ENCODE measurements around the gene CEP57. TPM values are rescaled to one million over a fixed set of nuclear protein-coding genes. Genes with fewer than 3 reads are reported as not detected.

CEP57 gene
- total RNA-seq, 2 donors from 2014 or later, result 54.6 to 88.1 TPM

DNA sequence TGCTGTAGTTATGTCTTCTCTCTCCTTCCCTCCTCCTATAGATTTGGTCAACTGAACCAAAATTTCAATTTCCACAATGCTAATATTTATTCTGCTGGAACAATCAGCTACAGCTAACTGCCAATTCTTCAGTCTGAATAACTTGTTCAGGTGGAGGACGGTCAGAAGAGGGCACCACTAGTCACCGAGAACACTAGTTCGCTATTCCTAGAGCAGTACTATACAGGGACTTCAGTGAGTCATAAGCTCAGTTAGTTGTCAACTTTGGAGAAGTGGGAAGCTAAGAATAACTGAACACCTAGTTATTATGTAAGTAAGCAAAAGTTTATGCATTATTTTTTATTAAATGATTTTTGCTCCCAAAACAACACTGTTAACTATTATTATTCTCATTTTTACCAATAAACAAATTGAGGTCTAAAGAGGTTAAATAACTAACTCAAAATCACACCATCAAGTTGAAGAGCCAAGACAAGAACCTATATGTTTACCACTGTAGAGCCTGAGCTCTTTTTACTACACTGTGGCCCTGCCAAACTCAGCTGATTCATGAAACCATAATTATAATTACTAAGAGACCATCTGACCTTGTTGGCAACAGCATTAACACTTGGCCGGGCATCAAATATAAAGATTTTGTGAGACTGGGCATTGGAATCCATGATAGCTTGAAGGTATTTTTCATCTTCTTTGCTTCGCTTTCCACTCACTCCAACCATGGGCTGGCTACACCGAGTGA lies 59.0 kb downstream of the CEP57 start:
- Mint-ChIP-seq H3K36me3 (ENCODE audit: low read depth) (peaks cover 34% of the 10 kb centered on the region), H3K9me3 (no peaks in the 10 kb centered on the region), H3K27me3 (ENCODE audit: insufficient read depth) (no peaks in the 10 kb centered on the region), H3K27ac (no peak overlapping the region), H3K4me1 (peaks cover 12% of the 10 kb centered on the region), H3K4me3 (no peak overlapping the region)
- no peak overlapping the region for H3K9ac ChIP-seq (ENCODE audit: extremely low read depth, low read length, poor library complexity, severe bottlenecking)
- 84 to 98% methylated on average over 5 to 6 of the region's 6 CpGs for WGBS, 2 experiments (ENCODE audit: insufficient coverage in 1 of 2, insufficient read length in 1 of 2)
- H3K4me1 ChIP-seq (ENCODE audit: control insufficient read depth, insufficient read depth, low read length), result no peaks in the 10 kb centered on the region
- no peak overlapping the region for H3K27ac ChIP-seq (ENCODE audit: low read depth, low read length)
- no peaks in the 10 kb centered on the region for H3K27me3 ChIP-seq (ENCODE audit: control insufficient read depth, insufficient read depth, low read length, poor library complexity, severe bottlenecking)
- no peak overlapping the region for H3K4me3 ChIP-seq (ENCODE audit: low read length)
- TF ChIP-seq, protein P1, sequence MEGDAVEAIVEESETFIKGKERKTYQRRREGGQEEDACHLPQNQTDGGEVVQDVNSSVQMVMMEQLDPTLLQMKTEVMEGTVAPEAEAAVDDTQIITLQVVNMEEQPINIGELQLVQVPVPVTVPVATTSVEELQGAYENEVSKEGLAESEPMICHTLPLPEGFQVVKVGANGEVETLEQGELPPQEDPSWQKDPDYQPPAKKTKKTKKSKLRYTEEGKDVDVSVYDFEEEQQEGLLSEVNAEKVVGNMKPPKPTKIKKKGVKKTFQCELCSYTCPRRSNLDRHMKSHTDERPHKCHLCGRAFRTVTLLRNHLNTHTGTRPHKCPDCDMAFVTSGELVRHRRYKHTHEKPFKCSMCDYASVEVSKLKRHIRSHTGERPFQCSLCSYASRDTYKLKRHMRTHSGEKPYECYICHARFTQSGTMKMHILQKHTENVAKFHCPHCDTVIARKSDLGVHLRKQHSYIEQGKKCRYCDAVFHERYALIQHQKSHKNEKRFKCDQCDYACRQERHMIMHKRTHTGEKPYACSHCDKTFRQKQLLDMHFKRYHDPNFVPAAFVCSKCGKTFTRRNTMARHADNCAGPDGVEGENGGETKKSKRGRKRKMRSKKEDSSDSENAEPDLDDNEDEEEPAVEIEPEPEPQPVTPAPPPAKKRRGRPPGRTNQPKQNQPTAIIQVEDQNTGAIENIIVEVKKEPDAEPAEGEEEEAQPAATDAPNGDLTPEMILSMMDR (conservative IDR thresholded peaks at IDR 0.05), result peak; percentile 81
- peak; percentile 77 for DNase-seq
- H3K36me3 ChIP-seq (ENCODE audit: control insufficient read depth, insufficient read depth, low read length), result peaks cover 54% of the 10 kb centered on the region
- no peaks in the 10 kb centered on the region for H3K9me3 ChIP-seq (ENCODE audit: control insufficient read depth, low read length)

DNA sequence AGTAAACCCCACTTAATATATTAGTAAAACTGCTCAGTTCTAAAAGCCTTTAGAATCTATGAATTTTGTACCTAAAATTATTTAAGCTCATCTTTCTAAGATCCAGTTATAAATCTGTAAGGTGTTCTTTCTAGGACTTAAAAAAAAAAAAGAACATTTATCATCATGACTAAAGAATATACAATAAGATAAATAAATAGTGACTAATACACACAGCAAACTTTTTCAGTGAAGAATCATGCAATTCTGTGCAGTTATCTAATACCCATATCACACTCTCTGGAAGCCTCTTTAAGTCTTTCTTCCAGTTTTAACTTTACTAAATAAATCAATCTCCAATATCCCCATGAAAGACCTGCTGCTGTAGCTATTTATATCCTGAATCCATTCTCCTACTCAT lies 59.8 kb downstream of the CEP57 start:
- Mint-ChIP-seq H3K27ac (no peak overlapping the region), H3K27me3 (ENCODE audit: insufficient read depth) (no peaks in the 10 kb centered on the region), H3K36me3 (ENCODE audit: low read depth) (peaks cover 27% of the 10 kb centered on the region), H3K4me1 (peaks cover 13% of the 10 kb centered on the region), H3K4me3 (no peak overlapping the region), H3K9me3 (no peaks in the 10 kb centered on the region)
- TF ChIP-seq, protein P1 (conservative IDR thresholded peaks at IDR 0.05), result no peak
- no peaks in the 10 kb centered on the region for H3K4me1 ChIP-seq (ENCODE audit: control insufficient read depth, insufficient read depth, low read length)
- no peak overlapping the region for H3K9ac ChIP-seq (ENCODE audit: extremely low read depth, low read length, poor library complexity, severe bottlenecking)
- DNase-seq, result no peak
- H3K27me3 ChIP-seq (ENCODE audit: control insufficient read depth, insufficient read depth, low read length, poor library complexity, severe bottlenecking), result no peaks in the 10 kb centered on the region
- no peak overlapping the region for H3K4me3 ChIP-seq (ENCODE audit: low read length)
- peaks cover 46% of the 10 kb centered on the region for H3K36me3 ChIP-seq (ENCODE audit: control insufficient read depth, insufficient read depth, low read length)
- no peak overlapping the region for H3K27ac ChIP-seq (ENCODE audit: low read depth, low read length)
- no peaks in the 10 kb centered on the region for H3K9me3 ChIP-seq (ENCODE audit: control insufficient read depth, low read length)

DNA sequence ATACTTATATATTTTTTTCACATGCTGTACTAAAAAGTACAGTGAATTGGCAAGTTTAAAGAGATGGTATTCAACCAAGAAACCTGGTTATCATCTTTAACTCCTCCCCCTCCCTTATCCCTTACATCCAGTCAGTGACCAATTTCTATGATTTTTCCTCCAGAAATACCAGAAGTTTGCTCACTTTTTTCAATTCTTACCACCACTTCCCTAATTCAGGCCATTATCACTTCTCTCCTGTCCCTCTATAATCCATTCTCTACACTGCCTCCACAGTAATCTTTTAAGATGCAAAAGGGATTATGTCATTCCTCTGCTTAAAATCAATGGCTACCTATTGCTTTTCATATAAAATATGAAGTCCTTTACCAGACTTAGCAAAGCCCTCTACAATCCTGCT lies 62.8 kb downstream of the CEP57 start:
- Histone ChIP-seq H3K27ac (ENCODE audit: low read depth, low read length) (no peak overlapping the region), H3K36me3 (ENCODE audit: control insufficient read depth, insufficient read depth, low read length) (peaks cover 43% of the 10 kb centered on the region), H3K9ac (ENCODE audit: extremely low read depth, low read length, poor library complexity, severe bottlenecking) (no peak overlapping the region), H3K9me3 (ENCODE audit: control insufficient read depth, low read length) (no peaks in the 10 kb centered on the region), H3K4me1 (ENCODE audit: control insufficient read depth, insufficient read depth, low read length) (no peaks in the 10 kb centered on the region), H3K4me3 (ENCODE audit: low read length) (no peak overlapping the region), H3K27me3 (ENCODE audit: control insufficient read depth, insufficient read depth, low read length, poor library complexity, severe bottlenecking) (no peaks in the 10 kb centered on the region)
- TF ChIP-seq, protein P1 (conservative IDR thresholded peaks at IDR 0.05), result no peak
- no peaks in the 10 kb centered on the region for H3K9me3 Mint-ChIP-seq
- no peak overlapping the region for H3K4me3 Mint-ChIP-seq
- peaks cover 13% of the 10 kb centered on the region for H3K4me1 Mint-ChIP-seq
- no peak overlapping the region for H3K27ac Mint-ChIP-seq
- peaks cover 27% of the 10 kb centered on the region for H3K36me3 Mint-ChIP-seq (ENCODE audit: low read depth)
- no peak for DNase-seq
- no peaks in the 10 kb centered on the region for H3K27me3 Mint-ChIP-seq (ENCODE audit: insufficient read depth)

Data from endodermal cell (in vitro differentiated cells).